HepG2 (cell line): ENCODE measurements around the gene SLC36A3. TPM values are rescaled to one million over a fixed set of nuclear protein-coding genes. Genes with fewer than 3 reads are reported as not detected.

Source experiments
- ATAC-seq: fragments of 200-7000 bp; cut with Tn5 transposase; 3 replicates; pipeline ENCODE4 v1.9.1; 2020; ENCODE audit warnings: mild to moderate bottlenecking, moderate library complexity
- BruUV-seq: library from RNA; stranded (reverse); fragments of 400-500 nt; replicated peaks from 2 replicates; lab custom pipeline; 2021; lab: Mats Ljungman, UMichigan
- CTCF ChIA-PET: fragments of 300-600 bp; formaldehyde crosslinking; extraction: SDS; loops from one replicate; lab custom pipeline; 2021; ENCODE audit warnings: low total read pairs, inconsistent platforms, low intra/inter-chr PET ratio; lab: Yijun Ruan, JAX
- POLR2A ChIA-PET: fragments of 350-600 bp; sonication (Branson Sonifier 250); formaldehyde crosslinking; loops from one replicate; lab custom pipeline; 2020; ENCODE audit warnings: antibody characterized with exemption, inconsistent platforms; lab: Yijun Ruan, JAX
- DNase-seq: peaks from one replicate; pipeline ENCODE4 v3.0.0-alpha.2; 2015; ENCODE audit warnings: low spot score
- FAIRE-seq: peaks from 3 replicates; lab custom pipeline; 2011; peaks lifted over from hg19 to GRCh38; lab: Jason Lieb, UNC
- H2AFZ ChIP-seq: one replicate; pipeline ENCODE4 v1.6.1; 2011; ENCODE audit warnings: low read length, inconsistent platforms
- H3K27ac ChIP-seq: fragments of 300-600 bp; 3 replicates; pipeline ENCODE4 v1.8.0; 2011; ENCODE audit warnings: mixed run types, mild to moderate bottlenecking, mixed read lengths, low read length, inconsistent platforms; ENCODE audit not compliant: insufficient read depth; ENCODE audit errors: extremely low read length
- H3K27me3 ChIP-seq, 2 experiments: fragments of 200-600 bp in 1 of 2; 2 replicates in 1 of 2; 3 replicates in 1 of 2; pipeline versions ENCODE4 v1.6.0 to v1.8.0; 2011; ENCODE audit warnings: low read length in 2 of 2, mild to moderate bottlenecking in 2 of 2, moderate library complexity in 2 of 2, inconsistent platforms in 1 of 2; ENCODE audit not compliant: insufficient read depth in 2 of 2, control insufficient read depth in 1 of 2
- H3K36me3 ChIP-seq, 2 experiments: fragments of 200-600 bp in 1 of 2; replicated peaks in 1 of 2; 2 replicates in 1 of 2; 3 replicates in 1 of 2; pipeline versions ENCODE4 v1.5.1 to v1.8.0; 2011; ENCODE audit warnings: low read length in 2 of 2, inconsistent platforms in 1 of 2; ENCODE audit not compliant: insufficient read depth in 2 of 2, control insufficient read depth in 1 of 2
- H3K4me1 ChIP-seq: 2 replicates; pipeline ENCODE4 v1.5.1; 2012; ENCODE audit warnings: low read length, inconsistent platforms; ENCODE audit not compliant: insufficient read depth
- H3K4me2 ChIP-seq: 2 replicates; pipeline ENCODE4 v1.6.0; 2011; ENCODE audit warnings: low read depth, low read length, inconsistent platforms
- H3K4me3 ChIP-seq, 3 experiments: fragments of 200-600 bp in 1 of 3; sonication (generic), shearing (Covaris generic) in 1 of 3; replicated peaks in 1 of 3; 2 replicates each; pipeline ENCODE4 v1.5.1; 2011 to 2016; ENCODE audit warnings: low read length in 3 of 3, inconsistent platforms in 2 of 3, low read depth in 2 of 3, mild to moderate bottlenecking in 2 of 3, control low read depth in 1 of 3, mixed read lengths in 1 of 3; ENCODE audit not compliant: insufficient read depth in 1 of 3
- H3K79me2 ChIP-seq: one replicate; pipeline ENCODE4 v1.6.1; 2011; ENCODE audit warnings: low read length, inconsistent platforms; ENCODE audit not compliant: insufficient read depth
- H3K9ac ChIP-seq: 2 replicates; pipeline ENCODE4 v1.6.0; 2011; ENCODE audit warnings: mild to moderate bottlenecking, low read depth, low read length, inconsistent platforms; ENCODE audit not compliant: insufficient read depth
- H3K9me3 ChIP-seq: 2 replicates; pipeline ENCODE4 v1.5.1; 2012; ENCODE audit warnings: mild to moderate bottlenecking, low read length
- H4K20me1 ChIP-seq: 2 replicates; pipeline ENCODE4 v1.6.0; 2011; ENCODE audit warnings: inconsistent platforms, mild to moderate bottlenecking, low read length, moderate library complexity; ENCODE audit not compliant: insufficient read depth
- FOXA1 ChIP-seq, 2 experiments: fragments of 450-650 bp in 1 of 2; sonication (generic) in 1 of 2; formaldehyde crosslinking in 1 of 2; IDR thresholded peaks; 2 replicates each; pipeline versions ENCODE4 v1.4.0 to v1.6.1; 2016 to 2020; ENCODE audit warnings: missing genetic modification reagents in 1 of 2
- HMG20A ChIP-seq: IDR thresholded peaks from 2 replicates; pipeline ENCODE4 v1.6.1; 2016; ENCODE audit warnings: borderline replicate concordance
- MXD4 ChIP-seq: IDR thresholded peaks from 2 replicates; pipeline ENCODE4 v1.6.1; 2016; ENCODE audit warnings: mild to moderate bottlenecking, missing biosample characterization, missing genetic modification reagents
- SNAPC2 ChIP-seq: sonication (generic); formaldehyde crosslinking; IDR thresholded peaks from 2 replicates; pipeline ENCODE4 v1.8.1; 2022; ENCODE audit warnings: mild to moderate bottlenecking, missing genetic modification reagents
- SOX6 ChIP-seq, 2 experiments: fragments of 450-650 bp in 1 of 2; sonication (generic) in 1 of 2; formaldehyde crosslinking in 1 of 2; IDR thresholded peaks; 2 replicates each; pipeline versions ENCODE4 v1.4.0 to v1.6.1; 2017 to 2020; ENCODE audit warnings: antibody characterized with exemption in 1 of 2, mild to moderate bottlenecking in 1 of 2, missing genetic modification reagents in 1 of 2
- XRCC5 ChIP-seq: fragments of 200-400 bp; formaldehyde crosslinking; optimal IDR thresholded peaks from 2 replicates; pipeline ENCODE3; 2017; ENCODE audit warnings: mild to moderate bottlenecking, low read length
- ZC3H4 ChIP-seq: sonication (generic); formaldehyde crosslinking; IDR thresholded peaks from 2 replicates; pipeline ENCODE4 v1.4.0; 2020; ENCODE audit warnings: missing genetic modification reagents, borderline replicate concordance
- ZKSCAN8 ChIP-seq: IDR thresholded peaks from 2 replicates; pipeline ENCODE4 v1.6.1; 2016; ENCODE audit warnings: borderline replicate concordance, missing genetic modification reagents, missing compliant biosample characterization
- ZMYM3 ChIP-seq: sonication (generic); formaldehyde crosslinking; IDR thresholded peaks from 2 replicates; pipeline ENCODE4 v1.5.1; 2020; ENCODE audit warnings: mild to moderate bottlenecking, missing genetic modification reagents
- ZNF274 ChIP-seq: sonication (generic); formaldehyde crosslinking; IDR thresholded peaks from 2 replicates; pipeline ENCODE4 v1.5.1; 2020; ENCODE audit warnings: mild to moderate bottlenecking, missing genetic modification reagents
- ZNF451 ChIP-seq: sonication (generic); formaldehyde crosslinking; IDR thresholded peaks from 2 replicates; pipeline ENCODE4 v1.5.0; 2020; ENCODE audit warnings: mild to moderate bottlenecking, missing genetic modification reagents
- ZNF496 ChIP-seq: sonication (generic); formaldehyde crosslinking; IDR thresholded peaks from 2 replicates; pipeline ENCODE4 v1.8.1; 2023; ENCODE audit warnings: mild to moderate bottlenecking, moderate library complexity, missing genetic modification reagents; ENCODE audit not compliant: insufficient replicate concordance
- ZNF724P ChIP-seq: sonication (generic); formaldehyde crosslinking; IDR thresholded peaks from 2 replicates; pipeline ENCODE4 v1.8.0; 2022; ENCODE audit warnings: missing genetic modification reagents, borderline replicate concordance
- ZNF766 ChIP-seq: sonication (generic); formaldehyde crosslinking; IDR thresholded peaks from 2 replicates; pipeline ENCODE4 v1.5.0; 2020; ENCODE audit warnings: missing genetic modification reagents, borderline replicate concordance
- ZSCAN12 ChIP-seq: sonication (generic); formaldehyde crosslinking; IDR thresholded peaks from 2 replicates; pipeline ENCODE4 v1.9.0; 2021; ENCODE audit warnings: mild to moderate bottlenecking, missing genetic modification reagents
- WGBS: methylation state at CpG from one replicate; pipeline ENCODE4 v1.1.6; 2017; ENCODE audit warnings: low lambda C conversion rate; 5-methylcytosine and 5-hydroxymethylcytosine counted together
- in situ Hi-C: cut with HindIII; loops from 2 replicates; pipeline ENCODE4 v1.10.0; 2017; ENCODE audit warnings: low pct_unique_long_range_greater_than_20kb; ENCODE audit not compliant: extremely low pct_ligation_motif_present
- intact Hi-C: fragments of 100-400 bp; cut with micrococcal nuclease; formaldehyde crosslinking; loops from one replicate; pipeline ENCODE4 v1.10.0; 2022; ENCODE audit not compliant: unreplicated experiment
- polyA plus RNA-seq, 8 experiments: library from polyadenylated mRNA; depleted of rRNA in 3 of 8; stranded (reverse) in 7 of 8; unstranded in 1 of 8; fragments of >200 nt; fragmentation: Illumina TruSeq in 4 of 8; extraction: Trizol in 4 of 8; gene quantifications; 2 replicates each; pipeline versions ENCODE4 v1.2.1 to v1.2.3, GENCODE V29; 2011 to 2016; ENCODE audit warnings: low read depth in 4 of 8, missing spikeins in 1 of 8, mixed read lengths in 1 of 8; ENCODE audit not compliant: insufficient read depth in 1 of 8
- total RNA-seq, 5 experiments: library from RNA; depleted of rRNA; stranded (reverse); fragments of >200 nt; fragmentation: Illumina TruSeq; extraction: Trizol; gene quantifications; 2 replicates each; pipeline ENCODE4 v1.2.3, GENCODE V29; 2016; ENCODE audit warnings: low read depth in 1 of 5
- TF ChIP-seq, protein P1 (sequence below): IDR thresholded peaks from 2 replicates; pipeline ENCODE4 v1.6.1; 2012; ENCODE audit warnings: inconsistent platforms

Gene SLC36A3
- total and polyA plus RNA-seq, 2 of the 13 experiments (the other 11 are each of a cell fraction or from before 2014, with no cell fraction given): not detected

DNA sequence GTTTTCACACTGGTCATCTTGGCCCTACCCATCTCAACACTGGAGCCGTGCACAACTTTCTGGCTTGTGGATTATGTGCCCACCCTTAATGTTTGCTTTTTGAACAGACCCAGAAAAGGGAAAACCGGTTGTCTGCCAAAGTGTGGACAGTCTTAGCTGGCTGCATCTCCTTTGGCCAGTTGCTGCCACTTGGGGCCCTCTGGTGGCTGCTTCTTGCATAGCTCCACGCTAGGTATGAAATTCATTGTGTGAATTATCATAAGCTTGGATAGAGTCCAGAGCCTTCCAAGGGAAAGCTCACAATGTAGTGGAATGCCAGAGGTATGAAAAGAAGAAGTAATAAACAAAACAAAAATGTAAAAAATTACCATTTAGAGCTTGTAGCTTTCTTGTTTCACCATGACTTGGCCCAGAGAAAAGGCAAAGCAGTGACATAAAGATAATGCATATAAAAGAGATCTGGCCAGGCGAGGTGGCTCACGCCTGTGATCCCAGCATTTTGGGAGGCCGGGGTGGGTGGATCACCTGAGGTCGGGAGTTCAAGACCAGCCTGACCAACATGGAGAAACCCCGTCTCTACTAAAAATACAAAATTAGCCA, 12.5 kb upstream of the SLC36A3 start (continued):
- TF ChIP-seq ZNF274 (CRISPR knock-in tag) (no peak), XRCC5 (peak; percentile 54)

DNA sequence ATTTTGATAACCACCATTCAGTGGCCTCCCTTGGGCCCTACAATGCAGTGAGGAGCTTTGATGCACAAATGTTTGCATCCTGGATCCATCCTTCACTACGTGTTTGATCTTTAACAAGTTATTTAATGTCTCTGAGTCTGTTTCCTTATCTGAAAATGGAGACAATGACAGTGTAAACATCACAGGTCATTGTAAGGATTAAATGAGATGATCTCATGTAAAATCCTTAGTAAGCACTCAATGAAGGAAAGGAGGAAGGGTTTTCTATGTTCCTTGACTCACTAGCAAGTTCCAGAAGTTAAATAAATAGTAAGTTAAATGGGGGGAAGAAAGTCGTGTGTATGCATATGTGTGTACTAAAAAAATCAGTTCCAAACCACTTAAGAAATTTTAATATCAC, 9.8 kb upstream of the SLC36A3 start:
- Histone ChIP-seq H2AFZ (no peak overlapping the region), H3K79me2 (no peaks in the 10 kb centered on the region), H3K9ac (no peak overlapping the region)
- TF ChIP-seq HMG20A: no peak
- TF ChIP-seq ZMYM3 (CRISPR knock-in tag): no peak
- no peak for TF ChIP-seq ZNF724P
- TF ChIP-seq ZNF496 (CRISPR knock-in tag): no peak
- TF ChIP-seq ZSCAN12 (CRISPR knock-in tag): no peak
- TF ChIP-seq ZNF451: no peak
- TF ChIP-seq MXD4 (CRISPR knock-in tag): no peak
- TF ChIP-seq ZKSCAN8: no peak
- no peak for TF ChIP-seq ZC3H4 (CRISPR knock-in tag)
- TF ChIP-seq SOX6 (IDR thresholded peaks at IDR 0.05): no peak
- TF ChIP-seq SOX6 (CRISPR knock-in tag; IDR thresholded peaks at IDR 0.05): no peak
- TF ChIP-seq, protein P1, sequence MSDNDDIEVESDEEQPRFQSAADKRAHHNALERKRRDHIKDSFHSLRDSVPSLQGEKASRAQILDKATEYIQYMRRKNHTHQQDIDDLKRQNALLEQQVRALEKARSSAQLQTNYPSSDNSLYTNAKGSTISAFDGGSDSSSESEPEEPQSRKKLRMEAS: no peak
- no peak for TF ChIP-seq FOXA1 (IDR thresholded peaks at IDR 0.05)
- TF ChIP-seq FOXA1 (CRISPR knock-in tag; IDR thresholded peaks at IDR 0.05): no peak
- TF ChIP-seq SNAPC2 (CRISPR knock-in tag): no peak
- no peak for TF ChIP-seq ZNF766 (CRISPR knock-in tag)
- TF ChIP-seq, all 625 proteins: peak for 0
- BruUV-seq: no TSS peak
- Histone ChIP-seq H3K4me1 (no peaks in the 10 kb centered on the region), H3K4me3 (no peak overlapping the region), H3K9me3 (no peaks in the 10 kb centered on the region), H3K27ac (no peak overlapping the region), H3K36me3 (no peaks in the 10 kb centered on the region), H3K4me2 (no peak overlapping the region), H4K20me1 (no peaks in the 10 kb centered on the region), H3K27me3 (no peaks in the 10 kb centered on the region)
- 11% methylated on average over 2 of the region's 2 CpGs for WGBS
- POLR2A ChIA-PET: no interaction called here
- DNase-seq (no peak), ATAC-seq (no peak), FAIRE-seq (no peak)
- CTCF ChIA-PET: no interaction called here
- in situ Hi-C loops (no loop called here), intact Hi-C loops (no loop called here)
